GM19351 (cell line): ENCODE results near the gene ASIC1.

ENCODE experiments used
- ATAC-seq: cut with Tn5 transposase; IDR thresholded peaks from one replicate; pipeline ENCODE4 v1.9.1; 2021; ENCODE audit warnings: mild to moderate bottlenecking, moderate library complexity; ENCODE audit not compliant: unreplicated experiment

The ASIC1 gene

DNA sequence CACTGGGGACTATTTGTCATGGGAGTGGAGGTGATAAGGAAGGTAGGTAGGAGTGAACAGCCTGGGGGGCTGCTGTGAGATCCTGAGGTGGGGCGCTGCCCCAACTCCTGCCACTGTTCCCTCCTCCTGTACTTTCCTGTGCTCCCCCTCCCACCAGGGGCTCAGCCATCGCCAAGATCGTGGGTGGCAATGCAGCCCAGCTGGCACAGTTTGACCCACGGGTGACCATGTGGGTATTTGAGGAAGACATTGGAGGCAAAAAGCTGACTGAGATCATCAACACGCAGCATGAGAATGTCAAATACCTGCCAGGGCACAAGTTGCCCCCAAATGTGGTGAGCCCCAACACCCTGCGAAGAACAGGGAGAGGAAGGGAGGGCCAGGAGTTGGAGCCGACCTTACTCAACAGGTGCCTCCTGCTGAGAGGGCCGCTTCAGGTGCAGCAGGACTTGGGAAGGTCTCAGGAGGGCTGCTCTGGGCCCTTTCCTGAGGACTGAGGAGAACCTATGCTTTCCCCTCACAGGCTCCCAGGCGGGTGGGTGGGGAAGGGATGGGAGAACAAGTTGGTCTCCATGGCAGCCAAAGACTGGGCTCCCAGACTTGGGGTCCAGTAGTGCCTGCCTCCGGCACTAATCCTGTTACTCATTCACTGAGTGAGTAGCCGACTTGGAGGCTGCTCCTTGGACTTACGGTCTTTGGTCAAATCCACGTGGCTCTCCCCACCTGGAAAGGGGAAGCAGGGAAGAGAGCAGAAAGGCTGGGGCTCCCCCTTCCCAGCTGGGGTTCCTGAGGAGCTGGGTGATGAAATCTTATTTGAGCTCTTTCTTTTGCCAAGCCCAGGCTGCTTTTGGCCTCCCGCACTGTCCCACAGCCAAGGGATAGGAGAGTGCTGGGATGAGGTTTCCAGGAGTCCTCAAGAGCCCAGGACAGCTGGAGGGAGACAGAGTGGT lies 47.3 kb downstream of the ASIC1 start:
- no peak for ATAC-seq

DNA sequence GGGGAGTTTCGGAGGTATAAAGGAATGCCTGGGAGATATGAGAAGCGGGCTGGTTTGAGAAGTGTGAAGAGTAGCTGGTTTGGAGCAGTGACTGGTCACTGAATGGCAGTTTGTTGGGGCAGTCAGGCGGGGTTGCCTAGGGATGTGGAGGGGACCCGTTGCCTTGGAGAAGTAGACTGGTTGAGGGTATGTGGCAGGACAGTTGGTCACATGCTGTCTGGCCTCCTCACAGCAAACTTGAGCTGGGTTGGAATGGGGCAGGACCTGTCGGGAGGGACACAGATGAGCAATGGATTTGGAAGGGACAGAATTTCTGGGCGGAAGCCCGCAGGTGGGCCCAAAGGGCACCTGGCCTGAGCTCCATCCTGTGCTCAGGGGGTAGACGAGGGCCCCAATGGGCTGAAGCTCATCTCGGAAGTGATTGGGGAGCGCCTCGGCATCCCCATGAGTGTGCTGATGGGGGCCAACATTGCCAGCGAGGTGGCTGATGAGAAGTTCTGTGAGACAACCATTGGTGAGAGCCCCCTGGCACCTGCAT lies 48.6 kb downstream of the ASIC1 start:
- ATAC-seq: no peak

DNA sequence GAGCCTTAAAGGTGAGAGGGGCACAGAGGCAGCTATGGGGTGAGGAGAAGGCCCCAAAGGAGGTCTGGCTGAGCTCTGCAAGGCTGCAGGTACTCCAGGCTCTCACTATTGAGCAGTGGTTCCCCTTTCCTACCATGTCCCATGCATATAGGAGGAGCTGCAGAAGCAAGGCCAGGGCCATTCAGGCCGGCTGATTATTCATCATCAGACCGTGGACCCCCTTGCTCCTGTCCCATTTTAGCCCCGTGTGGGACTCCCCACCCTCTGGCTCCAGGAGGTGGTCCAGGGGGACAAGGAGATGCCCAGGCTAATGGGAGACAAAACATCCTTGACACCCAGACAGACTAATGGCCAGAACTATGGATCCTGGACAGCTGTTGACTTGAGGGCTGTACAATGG lies 49.5 kb downstream of the ASIC1 start:
- no peak for ATAC-seq

DNA sequence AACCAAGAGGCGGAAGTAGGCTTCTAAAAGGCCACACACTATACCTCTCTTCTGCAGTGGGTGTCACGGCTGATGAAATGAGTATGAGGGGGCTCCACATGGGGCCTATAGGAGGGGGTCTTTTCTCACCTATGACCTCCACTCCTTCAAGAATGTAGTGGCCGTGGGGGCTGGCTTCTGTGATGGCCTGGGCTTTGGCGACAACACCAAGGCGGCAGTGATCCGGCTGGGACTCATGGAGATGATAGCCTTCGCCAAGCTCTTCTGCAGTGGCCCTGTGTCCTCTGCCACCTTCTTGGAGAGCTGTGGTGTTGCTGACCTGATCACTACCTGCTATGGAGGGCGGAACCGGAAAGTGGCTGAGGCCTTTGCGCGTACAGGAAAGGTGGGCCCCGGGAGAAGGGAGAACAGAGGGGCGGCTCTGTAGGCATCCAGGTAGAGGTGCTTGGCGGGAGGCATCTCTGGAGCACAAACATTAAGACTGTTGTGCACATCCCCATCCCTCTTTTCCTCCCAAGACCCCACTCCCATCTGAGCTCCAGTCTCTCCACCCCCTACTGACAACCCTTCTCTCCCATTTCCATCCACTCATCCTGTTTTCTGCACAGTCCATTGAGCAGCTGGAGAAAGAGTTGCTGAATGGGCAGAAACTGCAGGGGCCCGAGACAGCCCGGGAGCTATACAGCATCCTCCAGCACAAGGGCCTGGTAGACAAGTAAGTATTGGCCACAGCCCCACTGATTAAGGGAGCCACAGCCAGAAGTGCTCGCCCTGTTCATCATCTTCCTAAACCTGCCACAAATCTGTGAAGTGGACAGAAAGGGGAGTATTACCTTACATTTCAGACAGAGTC lies 50.2 kb downstream of the ASIC1 start:
- ATAC-seq: no peak

DNA sequence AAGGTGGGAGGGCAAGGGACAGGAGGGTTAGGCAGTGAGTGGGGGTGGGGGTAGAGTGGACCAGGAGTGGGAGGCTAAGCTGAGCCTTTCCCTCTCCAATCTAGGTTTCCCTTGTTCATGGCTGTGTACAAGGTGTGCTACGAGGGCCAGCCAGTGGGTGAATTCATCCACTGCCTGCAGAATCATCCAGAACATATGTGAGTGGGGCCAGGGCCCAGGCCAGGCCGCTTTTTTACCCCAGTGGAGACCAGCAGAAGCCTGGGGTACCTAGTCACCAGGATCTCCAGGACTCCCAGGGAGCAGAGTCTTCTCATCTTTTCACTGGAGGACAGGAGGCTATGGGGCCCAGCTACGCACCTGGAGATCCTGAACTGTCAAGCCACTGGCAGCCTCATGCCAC lies 51.9 kb downstream of the ASIC1 start:
- no peak for ATAC-seq

DNA sequence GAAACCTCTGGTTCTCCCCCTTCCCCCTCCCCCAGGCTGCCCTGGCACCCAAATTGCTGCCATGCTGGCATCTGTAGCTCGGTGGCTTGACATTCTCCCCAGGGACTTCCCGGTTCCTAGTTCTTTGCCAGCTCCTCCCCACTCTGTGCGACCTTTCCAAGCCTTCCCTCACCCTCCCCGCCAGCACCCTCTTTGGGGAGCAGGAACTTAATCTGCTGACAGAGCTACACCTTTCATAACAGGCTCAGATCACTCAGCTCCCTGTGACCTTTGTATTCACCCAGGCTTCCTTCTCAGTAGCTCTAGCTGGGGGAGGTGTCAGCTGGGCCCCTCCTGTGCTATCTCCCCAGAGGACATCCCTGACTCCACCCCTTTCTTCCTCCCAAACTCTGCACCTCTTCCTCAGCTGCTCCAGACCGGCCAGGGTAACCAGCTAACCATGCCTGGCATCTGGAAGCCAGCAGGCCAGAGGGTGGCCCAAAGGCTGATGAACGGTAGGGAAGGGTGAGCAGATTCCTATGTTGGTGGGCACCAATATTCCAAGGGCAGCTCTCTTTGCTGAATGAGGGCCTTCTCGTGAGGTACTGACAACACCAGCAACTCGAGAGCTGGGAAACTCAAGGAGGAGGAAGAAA lies 52.8 kb downstream of the ASIC1 start:
- no peak for ATAC-seq

DNA sequence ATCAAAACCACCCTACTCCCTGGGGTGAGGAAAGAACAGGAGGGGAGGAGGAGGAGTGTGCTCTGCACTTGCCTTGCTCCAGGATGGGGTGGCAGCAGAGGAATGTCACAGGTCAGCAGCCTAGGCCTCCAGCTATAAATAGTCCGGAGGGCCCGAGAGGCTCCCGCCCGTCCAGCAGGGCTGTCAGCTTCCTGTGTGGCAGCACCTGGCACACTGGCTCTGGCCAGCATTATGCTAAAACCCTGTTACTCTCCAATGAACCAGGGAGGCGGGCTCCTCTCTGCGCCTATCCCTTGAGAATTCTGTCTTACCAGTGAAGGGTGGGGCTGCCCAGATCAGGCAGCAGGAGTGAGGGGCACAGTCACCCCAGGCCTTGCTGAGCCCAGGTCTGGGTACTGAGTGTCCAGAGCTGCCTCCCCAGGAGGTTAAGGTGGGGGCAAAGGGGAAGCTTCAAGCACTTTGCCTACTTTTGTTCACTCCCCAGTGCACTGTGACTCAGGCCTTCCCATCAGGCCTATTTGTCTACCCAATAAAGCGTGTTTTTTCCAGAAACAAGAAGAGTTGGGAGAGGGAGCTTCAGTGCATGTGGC lies 53.5 kb downstream of the ASIC1 start:
- no peak for ATAC-seq

DNA sequence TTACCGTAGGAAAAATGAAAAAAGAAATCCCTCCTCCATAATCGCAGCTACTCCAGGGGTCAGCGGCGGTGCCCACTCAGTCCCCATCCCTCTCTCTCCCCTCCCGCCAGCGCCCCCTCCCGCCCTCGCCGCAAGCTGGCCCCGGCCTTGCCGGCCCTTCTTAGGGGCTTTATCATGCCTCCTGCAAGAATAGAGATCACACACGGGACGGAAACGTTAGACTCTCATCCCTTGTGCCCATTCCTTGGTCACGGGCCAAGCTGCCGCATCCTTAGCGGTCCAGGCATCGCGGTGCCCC lies 53.9 kb downstream of the ASIC1 start:
- no peak for ATAC-seq

DNA sequence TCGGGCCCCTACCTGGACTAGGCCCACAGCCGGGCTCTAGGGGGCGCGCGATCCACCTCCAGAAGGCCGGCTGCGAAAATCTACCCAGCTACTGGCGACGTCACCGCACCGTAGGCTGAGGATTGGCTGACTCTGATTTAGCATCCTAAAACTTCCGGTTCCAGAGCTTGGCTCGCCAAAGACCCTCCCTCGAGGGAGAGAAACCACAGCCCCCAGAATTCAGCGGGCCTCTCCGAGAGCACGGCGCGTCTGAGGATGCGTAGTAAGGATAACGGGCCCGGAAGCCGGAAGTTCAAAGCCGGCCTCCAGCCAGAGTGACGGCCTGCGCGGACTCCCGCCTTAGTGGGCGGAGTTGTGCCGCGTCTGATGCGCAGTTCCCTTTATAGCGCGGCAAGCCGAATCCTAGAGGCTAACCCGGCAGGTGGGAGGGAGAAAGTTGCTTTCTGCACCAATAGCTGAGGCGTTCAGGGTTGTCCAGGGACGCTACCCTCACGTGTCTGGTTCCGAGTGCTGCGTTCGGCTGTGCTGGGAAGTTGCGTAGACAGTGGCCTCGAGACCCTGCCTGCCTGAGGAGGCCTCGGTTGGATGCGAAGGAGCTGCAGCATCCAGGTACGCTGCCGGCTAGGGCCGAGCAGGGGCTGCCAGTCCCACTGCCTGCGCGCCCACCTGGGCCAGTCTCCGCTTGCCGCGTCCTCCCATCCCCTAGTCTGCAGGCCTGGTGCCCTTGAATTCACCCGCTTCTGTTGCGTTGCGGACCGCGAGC lies 54.5 kb downstream of the ASIC1 start, which contains the start of gene COX14:
Gene COX14, plus strand, starts transcription at position 544 of the 763 bp plus-strand sequence. CDS start 7,808 bp downstream, outside the sequence.
- peak; percentile 75 for ATAC-seq

DNA sequence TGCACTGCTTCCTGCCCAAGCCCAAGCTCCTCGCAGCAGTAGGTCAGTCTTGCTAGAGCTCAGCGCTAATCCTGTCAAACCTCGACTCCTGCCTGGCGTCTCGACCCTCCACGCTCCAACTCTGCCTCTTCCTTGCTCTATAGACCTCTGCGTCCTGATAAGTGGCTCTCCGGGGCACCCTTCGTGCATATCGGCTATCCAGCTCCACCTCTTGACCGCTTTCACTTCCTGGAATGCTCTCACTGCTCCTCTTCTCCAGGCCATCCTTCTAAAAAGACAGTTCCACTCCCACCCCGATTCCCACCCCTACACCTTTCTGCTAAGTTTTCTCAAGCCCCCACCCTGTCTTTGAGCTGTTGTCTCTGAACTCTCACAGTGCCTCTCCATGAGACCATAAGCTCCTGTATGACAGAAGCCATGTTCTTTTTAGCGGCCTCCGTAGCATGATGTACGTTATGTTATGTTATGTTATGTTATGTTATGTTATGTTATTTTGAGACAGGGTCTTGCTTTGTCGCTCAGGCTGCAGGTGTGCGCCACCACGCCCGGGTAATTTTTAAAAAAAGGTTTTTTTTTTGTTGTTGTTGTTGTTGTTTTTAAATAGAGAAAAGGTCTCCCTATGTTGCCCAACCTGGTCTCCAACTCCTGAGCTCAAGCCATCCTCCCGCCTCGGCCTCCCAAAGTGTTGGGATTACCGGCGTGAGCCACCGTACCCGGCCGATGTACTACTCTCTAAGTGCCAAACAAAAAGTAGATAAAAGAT lies 55.2 kb downstream of the ASIC1 start:
- ATAC-seq: no peak

DNA sequence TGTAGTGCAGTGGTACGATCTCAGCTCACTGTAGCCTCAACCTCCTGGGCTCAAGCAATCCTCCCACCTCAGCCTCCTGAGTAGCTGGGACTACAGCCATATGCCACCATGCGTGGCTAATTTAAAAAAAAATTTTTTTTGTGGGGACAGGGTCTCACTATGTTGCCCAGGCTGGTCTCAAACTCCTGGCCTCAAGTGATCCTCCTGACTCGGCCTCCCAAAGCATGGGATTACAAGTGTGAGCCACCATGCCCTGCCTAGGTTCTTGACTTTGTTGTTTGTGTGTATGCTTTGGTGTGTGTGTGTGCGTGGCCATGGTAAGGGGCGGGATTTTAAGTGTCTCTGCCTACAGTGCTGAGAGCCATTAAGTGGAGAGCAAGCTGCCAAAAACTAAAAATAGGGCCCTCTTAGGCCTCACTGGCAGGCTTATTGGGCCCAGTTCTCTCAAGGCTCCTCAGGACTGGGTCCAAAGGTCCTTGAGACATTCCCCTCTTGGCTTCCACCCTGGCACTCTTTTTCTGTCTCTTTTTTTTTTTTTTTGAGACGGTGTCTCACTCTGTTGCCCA lies 59.7 kb downstream of the ASIC1 start:
- no peak for ATAC-seq

DNA sequence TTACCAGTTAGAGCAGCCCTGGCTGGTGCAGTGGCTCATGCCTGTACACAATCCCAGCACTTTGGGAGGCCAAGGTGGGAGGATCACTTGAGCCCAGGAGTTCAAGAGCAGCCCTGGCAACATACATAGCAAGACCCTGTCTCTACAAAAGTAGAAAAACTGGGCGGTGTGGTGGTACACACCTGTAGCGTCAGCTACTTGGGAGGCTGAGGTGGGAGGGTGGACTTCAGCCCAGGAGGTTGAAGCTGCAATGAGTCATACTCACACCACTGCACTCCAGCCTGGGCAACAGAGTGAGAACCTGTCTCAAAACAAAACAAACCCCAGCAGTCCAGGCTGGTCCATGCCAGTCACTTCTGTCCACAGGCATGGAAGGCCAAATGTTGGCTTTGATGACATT lies 62.0 kb downstream of the ASIC1 start:
- ATAC-seq: no peak

DNA sequence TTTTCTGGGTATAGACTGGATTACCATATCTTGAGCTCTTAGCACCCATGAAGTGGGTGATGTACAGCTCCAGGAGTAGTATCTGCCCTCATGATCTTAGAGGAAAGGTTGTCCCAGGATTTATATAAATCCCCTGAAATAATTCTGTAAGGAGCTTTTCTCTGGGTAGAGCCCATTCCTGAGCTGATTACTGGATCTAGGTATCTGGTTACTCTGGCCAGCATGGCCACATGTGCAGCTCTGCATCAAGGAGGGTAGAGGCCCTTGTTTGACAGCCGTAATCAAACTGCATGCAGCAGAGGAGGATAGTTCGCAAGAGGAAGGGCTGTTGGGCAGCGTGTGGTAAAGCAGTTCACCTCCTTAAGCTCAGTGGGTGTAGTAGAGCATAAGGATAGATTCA lies 63.1 kb downstream of the ASIC1 start:
- no peak for ATAC-seq

DNA sequence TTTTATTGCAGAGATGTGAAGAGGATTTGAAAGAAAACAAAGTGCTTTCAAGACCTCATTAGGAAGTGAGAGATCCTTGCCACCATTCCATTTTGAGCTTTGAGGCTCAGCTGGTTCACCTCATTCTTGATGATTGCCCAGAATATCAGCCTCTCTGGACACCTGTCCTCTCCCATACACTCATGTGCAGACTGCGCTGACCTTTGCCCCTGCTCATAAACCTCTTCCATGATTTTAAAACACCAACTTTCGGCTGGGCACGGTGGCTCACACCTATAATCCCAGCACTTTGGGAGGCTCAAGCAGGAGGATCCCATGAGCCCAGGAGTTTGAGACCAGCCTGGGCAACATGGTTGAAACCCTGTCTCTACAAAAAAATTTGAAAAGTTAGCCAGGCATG lies 63.6 kb downstream of the ASIC1 start:
- ATAC-seq: no peak

DNA sequence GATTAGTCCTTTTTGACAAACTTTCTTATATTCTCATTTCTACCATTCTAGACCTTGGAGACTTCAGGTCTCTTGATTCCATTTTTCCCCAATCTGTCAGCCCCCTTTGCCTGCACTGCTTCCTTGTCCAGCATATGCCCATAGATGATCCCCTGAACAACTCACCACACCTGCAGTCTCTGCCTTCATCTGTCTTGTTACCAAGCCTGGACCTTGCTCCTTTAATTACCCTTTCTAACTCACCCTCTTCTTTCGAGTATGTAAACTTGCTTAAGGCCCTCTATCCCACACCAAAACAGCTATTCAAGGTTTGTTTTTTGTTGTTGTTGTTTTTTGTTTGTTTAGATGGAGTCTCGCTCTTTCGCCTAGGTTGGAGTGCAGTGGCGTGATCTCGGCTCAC lies 64.2 kb downstream of the ASIC1 start:
- ATAC-seq: no peak

DNA sequence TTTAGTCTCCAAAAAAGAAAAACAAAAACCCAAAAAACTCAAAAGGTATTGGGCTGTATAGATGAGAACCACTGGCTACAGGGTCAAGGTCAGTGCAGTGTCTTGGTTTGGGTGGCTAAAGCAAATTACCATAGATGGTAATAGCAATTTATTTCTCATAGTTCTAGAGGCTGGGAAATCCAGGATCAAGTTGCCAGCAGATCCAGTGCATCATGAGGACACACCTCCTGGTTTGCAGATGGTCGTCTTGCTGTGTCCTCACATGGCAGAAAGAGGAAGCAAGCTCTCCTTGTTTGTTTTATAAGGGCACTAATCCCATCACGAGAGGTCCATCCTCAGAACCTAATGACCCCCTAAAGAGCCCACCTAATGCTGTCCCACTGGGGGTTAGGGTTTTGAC lies 65.8 kb downstream of the ASIC1 start:
- no peak for ATAC-seq

DNA sequence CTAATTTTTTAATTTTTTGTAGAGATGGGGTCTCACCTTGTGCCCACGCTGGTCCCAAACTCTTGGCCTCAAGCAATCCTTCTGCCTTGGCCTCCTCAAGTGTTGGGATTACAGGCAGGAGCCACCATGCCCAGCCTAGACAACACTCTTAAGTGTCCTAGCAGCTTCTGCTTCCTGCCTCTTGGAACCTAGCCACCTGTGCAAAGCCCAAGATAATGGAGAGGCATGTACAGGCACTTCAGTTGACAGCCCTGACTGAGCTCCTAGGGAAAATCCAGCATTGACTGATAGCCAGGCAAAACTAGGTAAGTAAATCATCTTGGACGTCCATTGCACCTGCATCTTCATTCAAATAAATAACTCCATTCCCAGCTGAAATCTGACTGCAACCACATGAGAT lies 70.2 kb downstream of the ASIC1 start:
- ATAC-seq: no peak

DNA sequence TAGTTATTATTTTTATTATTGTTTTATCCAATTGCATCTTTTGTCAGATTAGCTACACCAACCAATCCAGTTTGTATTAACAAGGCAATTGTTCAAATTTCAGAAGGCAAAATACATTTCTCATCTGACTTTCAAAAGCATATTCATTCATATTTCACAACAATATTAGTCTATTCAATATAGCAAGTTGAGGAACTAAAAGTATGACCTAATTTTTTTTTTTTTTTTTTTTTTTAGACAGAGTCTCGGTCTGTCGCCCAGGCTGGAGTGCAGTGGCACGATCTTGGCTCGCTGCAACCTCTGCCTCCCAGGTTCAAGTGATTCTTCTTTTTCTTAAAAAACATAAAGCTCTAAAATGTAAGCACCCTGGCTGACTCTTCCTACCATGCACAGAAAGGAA lies 71.9 kb downstream of the ASIC1 start:
- no peak for ATAC-seq

DNA sequence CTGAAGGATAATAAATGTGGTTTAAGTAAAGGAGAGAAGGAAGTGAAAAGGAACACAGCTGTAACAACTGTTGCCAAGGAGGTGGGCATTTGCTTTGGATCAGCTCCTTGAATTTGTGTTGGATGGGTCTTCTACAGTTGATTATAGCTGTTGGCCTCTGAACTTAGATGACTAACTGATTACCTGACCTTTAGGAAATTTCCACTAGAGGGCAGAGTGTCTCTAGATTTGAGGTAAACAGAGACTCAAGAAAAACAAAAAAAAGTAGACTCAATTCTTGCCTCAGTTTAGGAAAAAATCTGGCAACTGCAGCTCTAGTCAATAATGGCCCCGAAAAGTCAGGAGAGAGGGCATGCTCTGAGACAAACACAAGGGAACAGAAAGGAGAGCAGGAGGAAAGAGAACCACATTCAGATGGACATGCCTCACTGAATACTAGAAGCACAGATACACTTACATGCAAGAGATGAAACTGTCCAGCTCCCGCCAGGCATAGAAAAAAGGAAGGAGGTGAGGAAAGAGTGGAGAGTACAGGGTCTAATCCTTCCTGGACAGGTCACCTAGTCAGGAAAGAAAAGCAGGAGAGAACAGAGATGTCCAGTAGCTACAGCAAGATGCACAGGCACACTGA lies 75.2 kb downstream of the ASIC1 start:
- no peak for ATAC-seq
